ENCODE data around the gene TECRL. TPM values are rescaled to one million over a fixed set of nuclear protein-coding genes. Genes with fewer than 3 reads are reported as not detected.

Gene TECRL
- total RNA-seq, 4 donors from 2014 or later = not detected

GRCh38 chr4:64271601-64272081 lies 137.6 kb downstream of the TECRL start:
- TF ChIP-seq POLR2A (IDR thresholded peaks at IDR 0.05) (no peak), CTCF (IDR thresholded peaks at IDR 0.05) (no peak)
- no peak for DNase-seq
- no peaks in the 10 kb centered on the region for H3K4me1 ChIP-seq
- no peaks in the 10 kb centered on the region for H3K36me3 ChIP-seq
- H3K27me3 ChIP-seq = no peaks in the 10 kb centered on the region
- H3K9me3 ChIP-seq = peaks cover 0 to 16% (median 0%) of the 10 kb centered on the region in 4 donors
- H3K4me3 ChIP-seq = no peak overlapping the region
- H3K27ac ChIP-seq = no peak overlapping the region

GRCh38 chr4:64266669-64267068 lies 142.6 kb downstream of the TECRL start:
- Histone ChIP-seq H3K27me3 (no peaks in the 10 kb centered on the region), H3K36me3 (no peaks in the 10 kb centered on the region), H3K9me3 (peaks cover 0 to 11% (median 0%) of the 10 kb centered on the region in 4 donors), H3K4me1 (no peaks in the 10 kb centered on the region), H3K27ac (no peak overlapping the region), H3K4me3 (no peak overlapping the region)
- DNase-seq = no peak
- no peak for TF ChIP-seq CTCF (IDR thresholded peaks at IDR 0.05)
- no peak for TF ChIP-seq POLR2A (IDR thresholded peaks at IDR 0.05)

- no peak overlapping the region for H3K27ac ChIP-seq
- H3K4me1 ChIP-seq = no peaks in the 10 kb centered on the region
- no peak overlapping the region for H3K4me3 ChIP-seq
- DNase-seq = no peak
- no peaks in the 10 kb centered on the region for H3K27me3 ChIP-seq
- no peaks in the 10 kb centered on the region for H3K36me3 ChIP-seq
- no peak for TF ChIP-seq CTCF (IDR thresholded peaks at IDR 0.05)
- no peak for TF ChIP-seq POLR2A (IDR thresholded peaks at IDR 0.05)
- H3K9me3 ChIP-seq = peaks cover 0 to 6% (median 0%) of the 10 kb centered on the region in 4 donors
Observed at GRCh38 chr4:64266263-64266662, 143.0 kb downstream of the TECRL start.

- Histone ChIP-seq H3K9me3 (no peaks in the 10 kb centered on the region), H3K4me1 (no peaks in the 10 kb centered on the region), H3K27ac (no peak overlapping the region), H3K4me3 (no peak overlapping the region), H3K27me3 (no peaks in the 10 kb centered on the region), H3K36me3 (no peaks in the 10 kb centered on the region)
- no peak for DNase-seq
- no peak for TF ChIP-seq POLR2A (IDR thresholded peaks at IDR 0.05)
- no peak for TF ChIP-seq CTCF (IDR thresholded peaks at IDR 0.05)
Observed at GRCh38 chr4:64251781-64252180, 157.5 kb downstream of the TECRL start.

- TF ChIP-seq POLR2A (IDR thresholded peaks at IDR 0.05) (no peak), CTCF (IDR thresholded peaks at IDR 0.05) (no peak)
Observed at GRCh38 chr4:64250488-64250887, 158.8 kb downstream of the TECRL start.

GRCh38 chr4:64250061-64250460 lies 159.2 kb downstream of the TECRL start:
- H3K4me1 ChIP-seq = no peaks in the 10 kb centered on the region
- no peak overlapping the region for H3K4me3 ChIP-seq
- TF ChIP-seq CTCF (IDR thresholded peaks at IDR 0.05) (no peak), POLR2A (IDR thresholded peaks at IDR 0.05) (no peak)
- no peaks in the 10 kb centered on the region for H3K9me3 ChIP-seq
- H3K36me3 ChIP-seq = no peaks in the 10 kb centered on the region
- no peak for DNase-seq
- H3K27me3 ChIP-seq = no peaks in the 10 kb centered on the region
- no peak overlapping the region for H3K27ac ChIP-seq

More at GRCh38 chr4:64250488-64250887, 158.8 kb downstream of the TECRL start:
- no peaks in the 10 kb centered on the region for H3K27me3 ChIP-seq
- H3K27ac ChIP-seq = no peak overlapping the region
- H3K9me3 ChIP-seq = no peaks in the 10 kb centered on the region
- no peak for DNase-seq
- H3K4me1 ChIP-seq = no peaks in the 10 kb centered on the region
- H3K36me3 ChIP-seq = no peaks in the 10 kb centered on the region
- no peak overlapping the region for H3K4me3 ChIP-seq
